OCI-LY3 (cell line): Measurements from ENCODE around the gene REG1B.

Experiments
- CTCF ChIP-seq: fragments of 200-600, 300-600 bp; sonication (generic); IDR thresholded peaks from 2 replicates; pipeline ENCODE4 v1.5.1; 2014; ENCODE audit warnings: antibody characterized with exemption, low read length, low read depth
- EZH2phosphoT487 ChIP-seq: fragments of 200-600 bp; shearing (Covaris generic); IDR thresholded peaks from 2 replicates; pipeline ENCODE4 v1.6.1; 2018; ENCODE audit warnings: antibody characterized with exemption, mixed run types, low read depth

DNA sequence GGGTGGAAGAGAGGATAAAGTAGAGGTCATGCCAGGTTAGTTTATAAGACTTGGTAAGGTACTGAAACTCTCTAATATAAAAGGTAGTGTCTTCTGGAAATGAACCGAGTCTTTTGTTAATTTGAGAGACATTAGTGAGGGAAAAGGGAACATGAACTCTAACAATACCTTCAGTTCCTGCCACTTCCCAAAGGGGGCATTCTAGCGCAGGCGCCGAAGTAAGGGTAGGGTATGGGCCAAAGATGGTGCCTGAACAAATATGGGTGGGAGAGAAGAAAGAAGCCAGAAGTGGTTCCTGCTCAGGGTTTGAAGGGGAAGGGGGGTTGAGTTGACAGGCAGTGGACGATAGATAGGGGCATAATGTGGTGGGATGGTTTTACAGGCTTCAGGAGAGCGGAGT is 10.1 kb upstream of the REG1B start:
- no peak for TF ChIP-seq EZH2phosphoT487
- no peak for TF ChIP-seq CTCF
